ENCODE data around the gene MGA. TPM values are rescaled to one million over a fixed set of nuclear protein-coding genes. Genes with fewer than 3 reads are reported as not detected.

Gene MGA
- total RNA-seq, 3 donors from 2014 or later (not counting 1 experiment from before 2014, with no cell fraction given) = 54.9 to 75.0 (median 71.3) TPM

DNA sequence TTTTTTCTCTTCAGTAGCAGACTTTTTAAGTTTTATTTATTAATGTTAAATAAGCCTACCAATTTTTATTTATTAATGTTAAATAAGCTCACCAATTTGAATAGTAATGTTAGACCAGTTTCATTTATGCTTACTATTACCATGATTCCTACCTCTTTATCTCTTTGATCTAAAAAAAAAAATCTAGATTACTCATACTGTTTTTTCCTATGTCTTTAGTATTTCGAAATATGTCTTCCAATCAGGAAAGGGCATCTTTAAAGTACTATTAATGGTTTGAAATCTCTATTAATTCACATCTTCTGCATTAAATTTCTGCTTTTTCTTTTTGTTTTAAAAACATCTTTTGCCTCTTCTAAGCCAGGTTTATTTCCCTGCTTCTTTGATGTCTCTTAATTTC lies 86.6 kb downstream of the MGA start:
- H3K9me3 ChIP-seq (ENCODE audit: control insufficient read depth, insufficient read depth, low read length) = no peaks in the 10 kb centered on the region
- Mint-ChIP-seq H3K9me3 (no peaks in the 10 kb centered on the region), H3K4me3 (no peak overlapping the region), H3K4me1 (peaks cover 5 to 7% of the 10 kb centered on the region in 2 donors), H3K27ac (peak overlapping the region in 1 of 2 donors; percentile 45), H3K36me3 (peaks cover 14% of the 10 kb centered on the region), H3K27me3 (ENCODE audit: low read depth in 2 of 2) (no peaks in the 10 kb centered on the region)
- no peak for ATAC-seq
- no peaks in the 10 kb centered on the region for H3K4me1 ChIP-seq (ENCODE audit: control insufficient read depth, insufficient read depth, low read length)
- no CpG with 5 or more reads among the region's 1 CpG for WGBS (ENCODE audit: insufficient coverage)
- peaks cover 26% of the 10 kb centered on the region for H3K36me3 ChIP-seq (ENCODE audit: control insufficient read depth, insufficient read depth, low read length)
- intact Hi-C loops (cut with micrococcal nuclease) = no loop called here
- H3K27ac ChIP-seq (ENCODE audit: low read length) = no peak overlapping the region
- DNase-seq = no peak
- TF ChIP-seq, protein P1, sequence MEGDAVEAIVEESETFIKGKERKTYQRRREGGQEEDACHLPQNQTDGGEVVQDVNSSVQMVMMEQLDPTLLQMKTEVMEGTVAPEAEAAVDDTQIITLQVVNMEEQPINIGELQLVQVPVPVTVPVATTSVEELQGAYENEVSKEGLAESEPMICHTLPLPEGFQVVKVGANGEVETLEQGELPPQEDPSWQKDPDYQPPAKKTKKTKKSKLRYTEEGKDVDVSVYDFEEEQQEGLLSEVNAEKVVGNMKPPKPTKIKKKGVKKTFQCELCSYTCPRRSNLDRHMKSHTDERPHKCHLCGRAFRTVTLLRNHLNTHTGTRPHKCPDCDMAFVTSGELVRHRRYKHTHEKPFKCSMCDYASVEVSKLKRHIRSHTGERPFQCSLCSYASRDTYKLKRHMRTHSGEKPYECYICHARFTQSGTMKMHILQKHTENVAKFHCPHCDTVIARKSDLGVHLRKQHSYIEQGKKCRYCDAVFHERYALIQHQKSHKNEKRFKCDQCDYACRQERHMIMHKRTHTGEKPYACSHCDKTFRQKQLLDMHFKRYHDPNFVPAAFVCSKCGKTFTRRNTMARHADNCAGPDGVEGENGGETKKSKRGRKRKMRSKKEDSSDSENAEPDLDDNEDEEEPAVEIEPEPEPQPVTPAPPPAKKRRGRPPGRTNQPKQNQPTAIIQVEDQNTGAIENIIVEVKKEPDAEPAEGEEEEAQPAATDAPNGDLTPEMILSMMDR (IDR thresholded peaks at IDR 0.05) = no peak
- no peaks in the 10 kb centered on the region for H3K27me3 ChIP-seq (ENCODE audit: control insufficient read depth, insufficient read depth, low read length)
- no peak overlapping the region for H3K4me3 ChIP-seq (ENCODE audit: low read length)

DNA sequence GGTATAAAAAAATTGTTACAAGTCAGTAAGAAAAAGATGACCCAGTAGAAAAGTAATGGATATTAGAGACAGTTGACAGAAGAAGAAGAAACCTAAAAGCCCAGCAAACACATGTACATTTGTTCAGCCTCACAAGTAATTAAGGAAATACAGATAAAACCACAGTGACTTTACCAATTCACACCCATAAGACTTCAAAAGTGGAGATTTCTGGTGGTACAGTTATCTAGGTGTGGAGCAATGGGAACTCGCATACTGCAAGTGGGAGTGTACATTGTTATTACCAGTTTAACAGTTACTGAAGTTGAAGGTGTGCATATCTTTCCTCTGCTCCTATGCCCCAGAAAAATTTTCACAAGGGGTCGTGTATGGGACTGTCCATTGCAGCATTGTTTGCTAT lies 96.0 kb downstream of the MGA start:
- Mint-ChIP-seq H3K9me3 (no peaks in the 10 kb centered on the region), H3K36me3 (peaks cover 16% of the 10 kb centered on the region), H3K4me1 (no peaks in the 10 kb centered on the region), H3K4me3 (no peak overlapping the region), H3K27ac (no peak overlapping the region), H3K27me3 (ENCODE audit: low read depth in 2 of 2) (no peaks in the 10 kb centered on the region)
- H3K27me3 ChIP-seq (ENCODE audit: control insufficient read depth, insufficient read depth, low read length) = no peaks in the 10 kb centered on the region
- peaks cover 58% of the 10 kb centered on the region for H3K36me3 ChIP-seq (ENCODE audit: control insufficient read depth, insufficient read depth, low read length)
- ATAC-seq (no peak), DNase-seq (no peak)
- TF ChIP-seq, protein P1 (IDR thresholded peaks at IDR 0.05) = no peak
- intact Hi-C loops (cut with micrococcal nuclease) = no loop called here
- H3K27ac ChIP-seq (ENCODE audit: low read length) = no peak overlapping the region
- WGBS (ENCODE audit: insufficient coverage) = 33% methylated on average over 1 of the region's 2 CpGs
- no peak overlapping the region for H3K4me3 ChIP-seq (ENCODE audit: low read length)
- H3K9me3 ChIP-seq (ENCODE audit: control insufficient read depth, insufficient read depth, low read length) = no peaks in the 10 kb centered on the region
- H3K4me1 ChIP-seq (ENCODE audit: control insufficient read depth, insufficient read depth, low read length) = no peaks in the 10 kb centered on the region

DNA sequence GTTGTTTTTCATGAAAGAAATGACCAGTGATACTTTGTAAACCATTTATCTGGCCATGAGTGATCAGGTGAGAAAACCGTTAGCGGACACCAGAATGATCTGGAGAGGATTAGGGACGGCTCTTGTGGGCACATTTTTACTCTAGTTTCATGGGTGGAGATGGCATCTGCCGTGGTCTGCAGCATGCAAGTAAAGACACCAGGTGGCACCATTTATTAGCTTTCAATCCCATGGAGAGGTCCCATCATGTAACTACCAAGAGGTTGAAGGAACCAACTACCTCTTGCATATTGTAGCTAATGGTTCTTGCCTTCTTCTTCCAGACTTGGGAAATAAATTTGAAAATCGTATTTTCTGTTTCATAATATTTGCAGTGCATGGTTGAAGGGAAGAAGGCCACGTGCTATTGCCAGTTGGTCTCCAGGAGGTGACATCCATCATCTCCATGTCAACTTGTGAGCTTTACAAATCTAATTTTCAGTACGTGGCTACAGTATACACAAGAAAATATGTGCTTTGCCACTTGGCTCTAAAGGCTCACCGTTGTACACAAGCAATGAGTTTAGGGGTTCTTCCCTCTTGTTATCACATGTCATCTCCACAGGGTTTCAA lies 112.6 kb downstream of the MGA start:
- Histone ChIP-seq H3K9me3 (ENCODE audit: control insufficient read depth, insufficient read depth, low read length) (no peaks in the 10 kb centered on the region), H3K4me1 (ENCODE audit: control insufficient read depth, insufficient read depth, low read length) (peaks cover 23% of the 10 kb centered on the region), H3K27ac (ENCODE audit: low read length) (peak overlapping the region; percentile 82), H3K4me3 (ENCODE audit: low read length) (no peak overlapping the region), H3K27me3 (ENCODE audit: control insufficient read depth, insufficient read depth, low read length) (no peaks in the 10 kb centered on the region), H3K36me3 (ENCODE audit: control insufficient read depth, insufficient read depth, low read length) (peaks cover 3% of the 10 kb centered on the region)
- no peaks in the 10 kb centered on the region for H3K27me3 Mint-ChIP-seq (ENCODE audit: low read depth in 2 of 2)
- TF ChIP-seq, protein P1 (IDR thresholded peaks at IDR 0.05) = peak; percentile 70
- H3K36me3 Mint-ChIP-seq = no peaks in the 10 kb centered on the region
- no peaks in the 10 kb centered on the region for H3K9me3 Mint-ChIP-seq
- intact Hi-C loops (cut with micrococcal nuclease) = loop anchor here (1.0 to 5.0 kb wide), 5 partner anchors 38 to 1206 kb away; partner anchors contain the start of genes CCDC32, MGA, RPUSD2 and TYRO3
- H3K4me3 Mint-ChIP-seq = peak overlapping the region; percentile 97
- peaks cover 47 to 50% of the 10 kb centered on the region in 2 donors for H3K4me1 Mint-ChIP-seq
- WGBS (ENCODE audit: insufficient coverage) = 45% methylated on average over 8 of the region's 8 CpGs
- peak overlapping the region; percentile 93 to 94 for H3K27ac Mint-ChIP-seq
- DNase-seq (peak; percentile 31 to 87), ATAC-seq (peak in 1 of 3 donors; percentile 17)

All from natural killer cell (primary cell).